HPDE6-E6E7 (cell line): Measurements from ENCODE around the gene ATAD5.
A peak's percentile ranks its signal among the peaks of the same experiment; 100 is the strongest.
"Not testable (repeated sequence)": the region's sequence is repeated elsewhere in the genome, so short reads cannot be mapped to it uniquely, and the experiment has no call there.

Experiments used
- DNase-seq: peaks from one replicate; pipeline ENCODE4 v3.0.0; 2011; ENCODE audit warnings: missing footprints; ENCODE audit errors: extremely low spot score

Gene ATAD5

GRCh38 chr17:30824002-30824355 lies 7.8 kb upstream of the ATAD5 start:
- DNase-seq = no peak

GRCh38 chr17:30824356-30825145 lies 7.2 kb upstream of the ATAD5 start, which contains the start of gene CRLF3:
TSS of gene CRLF3 (minus strand) at chr17:30824692. CDS start at chr17:30824651, 41 bp downstream.
- peak; percentile 95 for DNase-seq

GRCh38 chr17:30827082-30827481 lies 4.7 kb upstream of the ATAD5 start:
- DNase-seq = no peak

GRCh38 chr17:30829022-30829421 lies 2.7 kb upstream of the ATAD5 start:
- no peak for DNase-seq

GRCh38 chr17:30831257-30831656 lies 509 bp upstream of the ATAD5 start:
- DNase-seq = no peak

- no peak for DNase-seq
Observed at GRCh38 chr17:30832438-30833124, 815 bp downstream of the ATAD5 start.

- no peak for DNase-seq
Observed at GRCh38 chr17:30838202-30838807, 6.5 kb downstream of the ATAD5 start.

GRCh38 chr17:30840771-30841170 lies 9.0 kb downstream of the ATAD5 start:
- no peak for DNase-seq

GRCh38 chr17:30848021-30848420 lies 16.3 kb downstream of the ATAD5 start:
- no peak for DNase-seq

GRCh38 chr17:30854146-30854545 lies 22.4 kb downstream of the ATAD5 start:
- no peak for DNase-seq

- DNase-seq = no peak
Observed at GRCh38 chr17:30858556-30859250, 26.9 kb downstream of the ATAD5 start.

GRCh38 chr17:30864636-30865035 lies 32.9 kb downstream of the ATAD5 start:
- no peak for DNase-seq

GRCh38 chr17:30869005-30869404 lies 37.2 kb downstream of the ATAD5 start:
- DNase-seq = no peak

- no peak for DNase-seq
Observed at GRCh38 chr17:30886187-30886586, 54.4 kb downstream of the ATAD5 start.

GRCh38 chr17:30894236-30894635 lies 62.5 kb downstream of the ATAD5 start:
- no peak for DNase-seq

- DNase-seq = no peak
Observed at GRCh38 chr17:30897311-30897710, 65.5 kb downstream of the ATAD5 start.

- no peak for DNase-seq
Observed at GRCh38 chr17:30905742-30906100, 74.0 kb downstream of the ATAD5 start.

- DNase-seq = peak; percentile 86
Observed at GRCh38 chr17:30906101-30906911, 74.5 kb downstream of the ATAD5 start, which contains the start of gene TEFM. TSS of gene TEFM (minus strand) at chr17:30906238. CDS start at chr17:30906198, 40 bp downstream.

GRCh38 chr17:30908717-30909420 lies 77.1 kb downstream of the ATAD5 start:
- DNase-seq = no peak

- DNase-seq = not testable (repeated sequence)
Observed at GRCh38 chr17:30910151-30910550, 78.4 kb downstream of the ATAD5 start.

- no peak for DNase-seq
Observed at GRCh38 chr17:30913955-30914354, 82.2 kb downstream of the ATAD5 start.
